GM18526 (cell line): Measurements from ENCODE around the gene MNAT1.

Experiments used
- POLR2A ChIP-seq: IDR thresholded peaks from 3 replicates; pipeline ENCODE4 v1.6.1; 2011; ENCODE audit not compliant: insufficient read length; ENCODE audit errors: extremely low read depth

MNAT1 gene

GRCh38 chr14:60935319-60935718 is 200.8 kb downstream of the MNAT1 start:
- TF ChIP-seq POLR2A = no peak

- TF ChIP-seq POLR2A = no peak
These were observed 209.1 kb downstream of the MNAT1 start for GRCh38 chr14:60943637-60944032.

- TF ChIP-seq POLR2A = no peak
These were observed 209.6 kb downstream of the MNAT1 start for GRCh38 chr14:60944204-60944603.

- TF ChIP-seq POLR2A = no peak
These were observed 211.4 kb downstream of the MNAT1 start for GRCh38 chr14:60945984-60946383.

- no peak for TF ChIP-seq POLR2A
These were observed 212.2 kb downstream of the MNAT1 start for GRCh38 chr14:60946773-60947172.

GRCh38 chr14:60951776-60952435 is 217.3 kb downstream of the MNAT1 start:
- no peak for TF ChIP-seq POLR2A

GRCh38 chr14:60956202-60956601 is 221.6 kb downstream of the MNAT1 start:
- no peak for TF ChIP-seq POLR2A

GRCh38 chr14:60956632-60957031 is 222.1 kb downstream of the MNAT1 start:
- no peak for TF ChIP-seq POLR2A

GRCh38 chr14:60958146-60958545 is 223.6 kb downstream of the MNAT1 start:
- TF ChIP-seq POLR2A = no peak

- TF ChIP-seq POLR2A = no peak
These were observed 229.2 kb downstream of the MNAT1 start for GRCh38 chr14:60963761-60964160.

- no peak for TF ChIP-seq POLR2A
These were observed 230.3 kb downstream of the MNAT1 start for GRCh38 chr14:60964904-60965303.

GRCh38 chr14:60965402-60965801 is 230.8 kb downstream of the MNAT1 start:
- no peak for TF ChIP-seq POLR2A

- TF ChIP-seq POLR2A = no peak
These were observed 233.5 kb downstream of the MNAT1 start for GRCh38 chr14:60968099-60968498.

GRCh38 chr14:60968671-60969070 is 234.1 kb downstream of the MNAT1 start:
- TF ChIP-seq POLR2A = no peak

- no peak for TF ChIP-seq POLR2A
These were observed 235.6 kb downstream of the MNAT1 start for GRCh38 chr14:60970146-60970545.

- TF ChIP-seq POLR2A = no peak
These were observed 236.7 kb downstream of the MNAT1 start for GRCh38 chr14:60971271-60971670.

GRCh38 chr14:60972295-60972694 is 237.7 kb downstream of the MNAT1 start:
- no peak for TF ChIP-seq POLR2A
